Ovary (tissue), 9 donors: Measurements from ENCODE around the gene KCNIP4. TPM values are rescaled to one million over a fixed set of nuclear protein-coding genes. Genes with fewer than 3 reads are reported as not detected.
A peak's percentile ranks its signal among the peaks of the same experiment; 100 is the strongest.

Experiments
- DNase-seq, 5 donors: peaks; one replicate each; pipeline ENCODE4 v3.0.0-alpha.2; 2019 to 2020
- H3K27ac ChIP-seq, 2 donors: fragments of 200-600 bp; one replicate each; pipeline versions ENCODE4 v1.5.1 to v1.8.0; 2019 to 2022
- H3K27me3 ChIP-seq: fragments of 200-600 bp; one replicate; pipeline ENCODE4 v1.8.0; 2022
- H3K36me3 ChIP-seq: fragments of 200-600 bp; sonication (generic); one replicate; pipeline ENCODE4 v1.5.1; 2019
- H3K4me1 ChIP-seq: one replicate; pipeline ENCODE4 v1.8.1; 2013; ENCODE audit warnings: mild to moderate bottlenecking, moderate library complexity; ENCODE audit not compliant: insufficient read depth
- H3K4me3 ChIP-seq: fragments of 200-600 bp; sonication (generic); one replicate; pipeline ENCODE4 v1.5.1; 2017
- H3K9me3 ChIP-seq, 2 donors: fragments of 200-600 bp in 1 of 2; sonication (generic) in 1 of 2; one replicate each; pipeline versions ENCODE4 v1.5.1 to v1.8.1; 2013 to 2019; ENCODE audit warnings: mild to moderate bottlenecking in 1 of 2, moderate library complexity in 1 of 2
- CTCF ChIP-seq, 3 donors: fragments of 450-650 bp in 2 of 3; fragments of 200-600 bp in 1 of 3; IDR thresholded peaks; one replicate each; pipeline versions ENCODE4 v1.5.1 to v1.8.0; 2016 to 2022; ENCODE audit warnings: antibody characterized with exemption in 3 of 3, mild to moderate bottlenecking in 1 of 3
- EP300 ChIP-seq: sonication (generic); formaldehyde crosslinking; IDR thresholded peaks from one replicate; pipeline ENCODE4 v1.6.1; 2017; ENCODE audit warnings: antibody characterized with exemption
- POLR2A ChIP-seq: fragments of 450-650 bp; IDR thresholded peaks from one replicate; pipeline ENCODE4 v1.6.1; 2017; ENCODE audit warnings: antibody characterized with exemption, mild to moderate bottlenecking, moderate library complexity
- WGBS, 3 donors: extraction: QIAGEN DNeasy Blood & Tissue Kit in 1 of 3; methylation state at CpG; one replicate each; pipeline versions ENCODE4 v1.1.5 to v1.1.7; 2013 to 2017; 5-methylcytosine and 5-hydroxymethylcytosine counted together
- intact Hi-C, 4 donors: fragments of 100-400 bp; cut with DNase I; formaldehyde crosslinking; loops; one replicate each; pipeline versions ENCODE4 v1.11.0 to v1.15.1; 2022 to 2023
- polyA plus RNA-seq, 2 donors: library from polyadenylated mRNA; stranded (reverse); fragments of 200-250 nt in 1 of 2; fragments of 350-450 nt in 1 of 2; fragmentation: Illumina TruSeq in 1 of 2; extraction: RNeasy Lipid Tissue Mini Kit (QIAGEN cat#74804) in 1 of 2; gene quantifications; one replicate each; pipeline ENCODE4 v1.2.3, GENCODE V29; 2013 to 2014
- total RNA-seq, 7 donors: library from RNA; depleted of rRNA in 2 of 7; stranded (reverse); fragments of >200 nt in 2 of 7; fragmentation: NEBNext Ultra II Directional in 3 of 7; extraction: Animal tissue kit (Norgen Biotek cat#: 25700) in 3 of 7; gene quantifications; one replicate each; pipeline versions ENCODE4 v1.1.0 to v1.2.4, GENCODE V29; 2016 to 2023
- donor health status: DM: no; HTN: no; CAD: no; lungs with moderate emphysema.
- donor health status: DM: no; HTN: no; CAD: no.
- donor health status: Bipolar disorder and iron deficiency.
- donor health status: DM: yes; HTN: yes; CAD: no.
- donor health status: DM: no; HTN: no; CAD: no.
- donor health status: DM: yes; HTN: yes; CAD: no.

Gene KCNIP4
- total and polyA plus RNA-seq, 9 donors, result 0.11 to 3.9 (median 0.93) TPM; not detected in 1

- Histone ChIP-seq H3K36me3 (no peaks in the 10 kb centered on the region), H3K27ac (no peak overlapping the region), H3K9me3 (no peaks in the 10 kb centered on the region), H3K27me3 (no peaks in the 10 kb centered on the region), H3K4me1 (peaks cover 4% of the 10 kb centered on the region), H3K4me3 (no peak overlapping the region)
- no peak for DNase-seq
- intact Hi-C loops, result no loop called here
- no peak for TF ChIP-seq CTCF (IDR thresholded peaks at IDR 0.05)
- no peak for TF ChIP-seq EP300
- TF ChIP-seq POLR2A, result no peak
- 90 to 93% (median 92%) methylated on average over 1 of the region's 1 CpG for WGBS, 3 donors
These were observed 239.5 kb downstream of the KCNIP4 start for GRCh38 chr4:21709031-21709430.

- WGBS, 3 donors, result 71 to 76% (median 72%) methylated on average over 4 of the region's 4 CpGs
- H3K4me3 ChIP-seq, result no peak overlapping the region
- H3K27ac ChIP-seq, result no peak overlapping the region
- DNase-seq, result no peak
- H3K9me3 ChIP-seq, result no peaks in the 10 kb centered on the region
- H3K36me3 ChIP-seq, result no peaks in the 10 kb centered on the region
- no peaks in the 10 kb centered on the region for H3K27me3 ChIP-seq
- H3K4me1 ChIP-seq, result no peaks in the 10 kb centered on the region
- intact Hi-C loops, result no loop called here
- TF ChIP-seq POLR2A (no peak), EP300 (no peak), CTCF (IDR thresholded peaks at IDR 0.05) (no peak)
These were observed 249.1 kb downstream of the KCNIP4 start for GRCh38 chr4:21699446-21699845.

- Histone ChIP-seq H3K9me3 (no peaks in the 10 kb centered on the region), H3K36me3 (no peaks in the 10 kb centered on the region), H3K27me3 (no peaks in the 10 kb centered on the region), H3K4me1 (no peaks in the 10 kb centered on the region), H3K4me3 (no peak overlapping the region), H3K27ac (no peak overlapping the region)
- intact Hi-C loops, result no loop called here
- WGBS, 3 donors, result 15 to 26% (median 18%) methylated on average over 10 of the region's 10 CpGs
- peak in 1 of 5 donors; percentile 20 for DNase-seq
- TF ChIP-seq POLR2A (no peak), EP300 (no peak), CTCF (IDR thresholded peaks at IDR 0.05) (no peak)
These were observed 251.0 kb downstream of the KCNIP4 start for GRCh38 chr4:21697583-21697982.

- H3K36me3 ChIP-seq, result no peaks in the 10 kb centered on the region
- no peak overlapping the region for H3K4me3 ChIP-seq
- no peaks in the 10 kb centered on the region for H3K9me3 ChIP-seq
- H3K27ac ChIP-seq, result no peak overlapping the region
- intact Hi-C loops, result no loop called here
- H3K27me3 ChIP-seq, result no peaks in the 10 kb centered on the region
- WGBS, 3 donors, result 37 to 79% (median 65%) methylated on average over 4 of the region's 4 CpGs
- DNase-seq, result no peak
- TF ChIP-seq EP300, result no peak
- no peak for TF ChIP-seq POLR2A
- TF ChIP-seq CTCF (IDR thresholded peaks at IDR 0.05), result no peak
- no peaks in the 10 kb centered on the region for H3K4me1 ChIP-seq
These were observed 253.4 kb downstream of the KCNIP4 start for GRCh38 chr4:21695141-21695540.

GRCh38 chr4:21692241-21692640, 256.3 kb downstream of the KCNIP4 start:
- TF ChIP-seq EP300 (no peak), POLR2A (no peak), CTCF (IDR thresholded peaks at IDR 0.05) (no peak)
- Histone ChIP-seq H3K4me1 (no peaks in the 10 kb centered on the region), H3K27ac (no peak overlapping the region), H3K27me3 (no peaks in the 10 kb centered on the region), H3K4me3 (no peak overlapping the region), H3K9me3 (no peaks in the 10 kb centered on the region), H3K36me3 (no peaks in the 10 kb centered on the region)
- DNase-seq, result no peak
- 13 to 31% (median 24%) methylated on average over 1 of the region's 1 CpG for WGBS, 3 donors
- intact Hi-C loops, result no loop called here
